ENCODE data around the gene FOSB.

Gene FOSB

GRCh38 chr19:45468803-45469131, 971 bp downstream of the FOSB start:
- no peak for DNase-seq (ENCODE audit: low spot score)

- DNase-seq (ENCODE audit: low spot score): peak; percentile 90
These were observed 1.5 kb downstream of the FOSB start for GRCh38 chr19:45469132-45469944.

- DNase-seq (ENCODE audit: low spot score): no peak
These were observed 2.4 kb downstream of the FOSB start for GRCh38 chr19:45469945-45470761.

- DNase-seq (ENCODE audit: low spot score): peak; percentile 9
These were observed 2.9 kb downstream of the FOSB start for GRCh38 chr19:45470762-45471081.

- peak; percentile 6 for DNase-seq (ENCODE audit: low spot score)
These were observed 3.5 kb downstream of the FOSB start for GRCh38 chr19:45471111-45471930.

GRCh38 chr19:45471931-45472562, 4.3 kb downstream of the FOSB start:
- DNase-seq (ENCODE audit: low spot score): peak; percentile 6

- DNase-seq (ENCODE audit: low spot score): peak; percentile 11
These were observed 5.0 kb downstream of the FOSB start for GRCh38 chr19:45472563-45473366.

- peak; percentile 12 for DNase-seq (ENCODE audit: low spot score)
These were observed 5.5 kb downstream of the FOSB start for GRCh38 chr19:45473367-45473681.

GRCh38 chr19:45473682-45474605, 6.1 kb downstream of the FOSB start:
- DNase-seq (ENCODE audit: low spot score): no peak

GRCh38 chr19:45474606-45475521, 7.1 kb downstream of the FOSB start:
- DNase-seq (ENCODE audit: low spot score): no peak

- no peak for DNase-seq (ENCODE audit: low spot score)
These were observed 7.9 kb downstream of the FOSB start for GRCh38 chr19:45475537-45476291.

GRCh38 chr19:45476304-45476703, 8.5 kb downstream of the FOSB start:
- peak; percentile 4 for DNase-seq (ENCODE audit: low spot score)

GRCh38 chr19:45477186-45477585, 9.4 kb downstream of the FOSB start:
- no peak for DNase-seq (ENCODE audit: low spot score)

- DNase-seq (ENCODE audit: low spot score): peak; percentile 6
These were observed 10.1 kb downstream of the FOSB start for GRCh38 chr19:45477713-45478453.

- DNase-seq (ENCODE audit: low spot score): peak; percentile 93
These were observed 10.8 kb downstream of the FOSB start for GRCh38 chr19:45478454-45479238.

GRCh38 chr19:45483033-45483432, 15.2 kb downstream of the FOSB start:
- no peak for DNase-seq (ENCODE audit: low spot score)
